SK-N-SH (cell line): Measurements from ENCODE around the gene ROBO1. TPM values are rescaled to one million over a fixed set of nuclear protein-coding genes. Genes with fewer than 3 reads are reported as not detected.

Source experiments
- CTCF ChIA-PET: fragments of 300-600, 350-600 bp; formaldehyde crosslinking; extraction: SDS; loops from one replicate; lab custom pipeline; 2021; lab: Yijun Ruan, JAX
- POLR2A ChIA-PET: fragments of 350-600 bp; sonication (Branson Sonifier 250); formaldehyde crosslinking; extraction: SDS; loops from one replicate; lab custom pipeline; 2020; ENCODE audit warnings: antibody characterized with exemption, inconsistent platforms; lab: Yijun Ruan, JAX
- DNase-seq: peaks from one replicate; pipeline ENCODE4 v3.0.0; 2012
- H2AFZ ChIP-seq: fragments of 200-600 bp; sonication (generic); 2 replicates; pipeline ENCODE4 v1.8.1; 2016; ENCODE audit warnings: antibody characterized with exemption, mild to moderate bottlenecking, low read depth
- H3F3A ChIP-seq: fragments of 200-600 bp; sonication (generic); replicated peaks from 2 replicates; pipeline ENCODE3; 2016; ENCODE audit warnings: antibody characterized with exemption, mild to moderate bottlenecking; ENCODE audit not compliant: insufficient read depth
- H3K27ac ChIP-seq, 2 experiments: fragments of 200-500 bp in 1 of 2; fragments of 200-600 bp in 1 of 2; sonication (Bioruptor generic) in 1 of 2; sonication (generic), shearing (Covaris generic) in 1 of 2; 2 replicates each; pipeline versions ENCODE4 v1.5.1 to v1.6.1; 2014 to 2016; ENCODE audit warnings: low read depth in 2 of 2, inconsistent platforms in 1 of 2, low read length in 1 of 2, mild to moderate bottlenecking in 1 of 2, mixed read lengths in 1 of 2
- H3K27me3 ChIP-seq: fragments of 200-600 bp; sonication (generic), shearing (Covaris generic); 2 replicates; pipeline ENCODE4 v1.6.1; 2016; ENCODE audit warnings: mixed run types; ENCODE audit not compliant: insufficient read depth
- H3K36me3 ChIP-seq, 2 experiments: fragments of 200-500 bp in 1 of 2; fragments of 200-600 bp in 1 of 2; sonication (Bioruptor generic) in 1 of 2; sonication (generic) in 1 of 2; replicated peaks in 1 of 2; 2 replicates each; pipeline versions ENCODE3 to v1.5.1; 2014 to 2016; ENCODE audit warnings: low read length in 1 of 2, mild to moderate bottlenecking in 1 of 2; ENCODE audit not compliant: insufficient read depth in 2 of 2, control insufficient read depth in 1 of 2
- H3K4me1 ChIP-seq, 2 experiments: fragments of 200-500 bp in 1 of 2; fragments of 200-600 bp in 1 of 2; sonication (Bioruptor generic) in 1 of 2; sonication (generic), shearing (Covaris generic) in 1 of 2; 2 replicates each; pipeline versions ENCODE4 v1.5.1 to v1.6.1; 2014 to 2016; ENCODE audit warnings: low read depth in 1 of 2, low read length in 1 of 2, mixed run types in 1 of 2; ENCODE audit not compliant: insufficient read depth in 2 of 2, control insufficient read depth in 1 of 2
- H3K4me2 ChIP-seq: fragments of 200-600 bp; sonication (generic), shearing (Covaris generic); 2 replicates; pipeline ENCODE4 v1.6.1; 2017; ENCODE audit warnings: mixed run types
- H3K4me3 ChIP-seq, 2 experiments: fragments of 200-500 bp in 1 of 2; fragments of 200-600 bp in 1 of 2; sonication (Bioruptor generic) in 1 of 2; sonication (generic), shearing (Covaris generic) in 1 of 2; 2 replicates each; pipeline versions ENCODE4 v1.5.1 to v1.8.1; 2014 to 2016; ENCODE audit warnings: low read depth in 2 of 2, inconsistent platforms in 1 of 2, low read length in 1 of 2, mild to moderate bottlenecking in 1 of 2, mixed read lengths in 1 of 2, moderate library complexity in 1 of 2
- H3K79me2 ChIP-seq: fragments of 200-600 bp; sonication (generic); 2 replicates; pipeline ENCODE4 v1.8.1; 2017; ENCODE audit warnings: mild to moderate bottlenecking; ENCODE audit not compliant: insufficient read depth
- H3K9ac ChIP-seq: fragments of 200-600 bp; sonication (generic); 2 replicates; pipeline ENCODE4 v1.6.1; 2017; ENCODE audit warnings: mixed run types
- H3K9me2 ChIP-seq: fragments of 200-600 bp; sonication (generic); 2 replicates; pipeline ENCODE4 v1.6.1; 2017; ENCODE audit warnings: mixed run types
- H3K9me3 ChIP-seq: fragments of 200-600 bp; sonication (generic); 2 replicates; pipeline ENCODE4 v1.6.1; 2017; ENCODE audit warnings: mixed run types, mild to moderate bottlenecking, moderate library complexity
- H4K20me1 ChIP-seq: fragments of 200-600 bp; sonication (generic); 2 replicates; pipeline ENCODE4 v1.6.1; 2017; ENCODE audit warnings: mild to moderate bottlenecking, mixed run types; ENCODE audit not compliant: insufficient read depth
- FOXM1 ChIP-seq: IDR thresholded peaks from 2 replicates; pipeline ENCODE4 v1.4.0; 2012; ENCODE audit warnings: low read depth, mild to moderate bottlenecking
- JUND ChIP-seq: IDR thresholded peaks from 2 replicates; pipeline ENCODE4 v1.4.0; 2012
- MXI1 ChIP-seq: IDR thresholded peaks from 2 replicates; pipeline ENCODE4 v1.6.1; 2012; ENCODE audit warnings: mild to moderate bottlenecking, low read depth, low read length, improper control_type of control experiment
- NRF1 ChIP-seq: IDR thresholded peaks from 2 replicates; pipeline ENCODE4 v1.6.1; 2012; ENCODE audit warnings: low read depth, mild to moderate bottlenecking, low read length
- WGBS: methylation state at CpG from one replicate; pipeline ENCODE4 v1.1.6; 2017; ENCODE audit warnings: low lambda C conversion rate; 5-methylcytosine and 5-hydroxymethylcytosine counted together
- polyA plus RNA-seq, 3 experiments: library from polyadenylated mRNA; depleted of rRNA; stranded (reverse); fragments of >200 nt; gene quantifications; 2 replicates each; pipeline ENCODE4 v1.2.3, GENCODE V29; 2012
- TF ChIP-seq, protein P1 (sequence below): fragments of 200-600 bp; sonication (generic); IDR thresholded peaks from 2 replicates; pipeline ENCODE4 v1.6.1; 2017; ENCODE audit warnings: antibody characterized with exemption, mild to moderate bottlenecking, moderate library complexity
- TF ChIP-seq, protein P2 (sequence below): IDR thresholded peaks from 2 replicates; pipeline ENCODE4 v1.4.0; 2012; ENCODE audit warnings: low read depth, borderline replicate concordance
- TF ChIP-seq, protein P3 (sequence below): IDR thresholded peaks from 2 replicates; pipeline ENCODE4 v1.4.0; 2012; ENCODE audit warnings: low read depth
- TF ChIP-seq, protein P4 (sequence below): IDR thresholded peaks from 2 replicates; pipeline ENCODE4 v1.6.1; 2012; ENCODE audit warnings: mild to moderate bottlenecking, low read depth, low read length, moderate library complexity

Gene ROBO1
- polyA plus RNA-seq, 1 of the 3 experiments (the other 2 are of a cell fraction): 22.7 TPM

DNA sequence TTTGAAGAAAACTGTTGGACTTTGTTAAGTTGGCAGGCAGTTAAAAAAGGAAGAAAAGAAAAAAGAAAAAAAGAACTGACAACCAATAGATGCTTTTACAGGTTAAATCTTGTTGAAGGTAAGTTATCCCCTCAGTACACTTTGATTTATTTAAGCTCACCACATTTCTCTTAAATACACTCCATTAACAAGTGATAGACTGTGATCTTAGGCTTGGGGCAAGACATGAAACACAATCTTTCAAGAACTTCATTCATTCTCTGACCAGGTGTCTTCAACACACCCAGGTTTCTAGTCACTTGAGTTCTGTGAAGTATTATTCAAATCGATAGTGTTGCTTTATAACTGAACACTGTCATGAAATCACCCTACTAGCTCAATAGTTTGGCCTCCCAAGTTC lies 751.9 kb downstream of the ROBO1 start (continued):
- TF ChIP-seq, protein P1, sequence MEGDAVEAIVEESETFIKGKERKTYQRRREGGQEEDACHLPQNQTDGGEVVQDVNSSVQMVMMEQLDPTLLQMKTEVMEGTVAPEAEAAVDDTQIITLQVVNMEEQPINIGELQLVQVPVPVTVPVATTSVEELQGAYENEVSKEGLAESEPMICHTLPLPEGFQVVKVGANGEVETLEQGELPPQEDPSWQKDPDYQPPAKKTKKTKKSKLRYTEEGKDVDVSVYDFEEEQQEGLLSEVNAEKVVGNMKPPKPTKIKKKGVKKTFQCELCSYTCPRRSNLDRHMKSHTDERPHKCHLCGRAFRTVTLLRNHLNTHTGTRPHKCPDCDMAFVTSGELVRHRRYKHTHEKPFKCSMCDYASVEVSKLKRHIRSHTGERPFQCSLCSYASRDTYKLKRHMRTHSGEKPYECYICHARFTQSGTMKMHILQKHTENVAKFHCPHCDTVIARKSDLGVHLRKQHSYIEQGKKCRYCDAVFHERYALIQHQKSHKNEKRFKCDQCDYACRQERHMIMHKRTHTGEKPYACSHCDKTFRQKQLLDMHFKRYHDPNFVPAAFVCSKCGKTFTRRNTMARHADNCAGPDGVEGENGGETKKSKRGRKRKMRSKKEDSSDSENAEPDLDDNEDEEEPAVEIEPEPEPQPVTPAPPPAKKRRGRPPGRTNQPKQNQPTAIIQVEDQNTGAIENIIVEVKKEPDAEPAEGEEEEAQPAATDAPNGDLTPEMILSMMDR: no peak
- no peak for TF ChIP-seq FOXM1

DNA sequence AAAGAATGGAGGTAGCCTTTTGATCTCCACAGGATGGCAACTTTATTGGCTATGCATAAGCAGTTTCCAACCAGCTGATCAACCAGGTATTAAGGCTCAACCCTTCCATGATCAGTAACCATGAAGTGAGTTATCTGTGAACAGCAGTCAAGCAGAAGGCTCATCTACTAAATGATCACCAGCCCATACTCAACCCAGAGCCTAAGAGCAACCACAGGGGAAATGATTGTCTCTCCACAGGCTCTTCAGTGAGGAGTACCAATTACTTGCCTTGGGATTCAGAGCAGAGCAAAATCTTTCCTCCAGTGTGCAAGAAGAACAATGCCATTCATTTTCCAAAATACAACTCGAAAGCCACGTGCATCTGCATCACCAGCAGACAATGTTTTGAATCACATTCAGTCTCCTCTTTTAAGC lies 754.8 kb downstream of the ROBO1 start:
- no peaks in the 10 kb centered on the region for H3K27me3 ChIP-seq
- ChIA-PET POLR2A (no interaction called here), CTCF (interaction anchor here (0.6 to 1.4 kb wide), 2 partner anchors 8 to 349 kb away, joined by 3 read pairs; no protein-coding TSS in a partner anchor)
- H3K27ac ChIP-seq: no peak overlapping the region
- H3K4me1 ChIP-seq: peaks cover 10 to 31% of the 10 kb centered on the region in 2 experiments; a peak in 3 of 4 replicates
- H2AFZ ChIP-seq: no peak overlapping the region
- no peaks in the 10 kb centered on the region for H3K9me3 ChIP-seq
- no peak for DNase-seq
- H3K79me2 ChIP-seq: peaks cover 91% of the 10 kb centered on the region
- WGBS: 32% methylated on average over 2 of the region's 2 CpGs
- no peaks in the 10 kb centered on the region for H3K9me2 ChIP-seq
- peaks cover 27% of the 10 kb centered on the region for H4K20me1 ChIP-seq
- no peak overlapping the region for H3K9ac ChIP-seq
- TF ChIP-seq, protein P2, sequence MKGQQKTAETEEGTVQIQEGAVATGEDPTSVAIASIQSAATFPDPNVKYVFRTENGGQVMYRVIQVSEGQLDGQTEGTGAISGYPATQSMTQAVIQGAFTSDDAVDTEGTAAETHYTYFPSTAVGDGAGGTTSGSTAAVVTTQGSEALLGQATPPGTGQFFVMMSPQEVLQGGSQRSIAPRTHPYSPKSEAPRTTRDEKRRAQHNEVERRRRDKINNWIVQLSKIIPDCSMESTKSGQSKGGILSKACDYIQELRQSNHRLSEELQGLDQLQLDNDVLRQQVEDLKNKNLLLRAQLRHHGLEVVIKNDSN: no peak
- TF ChIP-seq, protein P3, sequence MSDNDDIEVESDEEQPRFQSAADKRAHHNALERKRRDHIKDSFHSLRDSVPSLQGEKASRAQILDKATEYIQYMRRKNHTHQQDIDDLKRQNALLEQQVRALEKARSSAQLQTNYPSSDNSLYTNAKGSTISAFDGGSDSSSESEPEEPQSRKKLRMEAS: peak; percentile 50; the same call in 1 of the 2 replicates
- TF ChIP-seq, protein P4, sequence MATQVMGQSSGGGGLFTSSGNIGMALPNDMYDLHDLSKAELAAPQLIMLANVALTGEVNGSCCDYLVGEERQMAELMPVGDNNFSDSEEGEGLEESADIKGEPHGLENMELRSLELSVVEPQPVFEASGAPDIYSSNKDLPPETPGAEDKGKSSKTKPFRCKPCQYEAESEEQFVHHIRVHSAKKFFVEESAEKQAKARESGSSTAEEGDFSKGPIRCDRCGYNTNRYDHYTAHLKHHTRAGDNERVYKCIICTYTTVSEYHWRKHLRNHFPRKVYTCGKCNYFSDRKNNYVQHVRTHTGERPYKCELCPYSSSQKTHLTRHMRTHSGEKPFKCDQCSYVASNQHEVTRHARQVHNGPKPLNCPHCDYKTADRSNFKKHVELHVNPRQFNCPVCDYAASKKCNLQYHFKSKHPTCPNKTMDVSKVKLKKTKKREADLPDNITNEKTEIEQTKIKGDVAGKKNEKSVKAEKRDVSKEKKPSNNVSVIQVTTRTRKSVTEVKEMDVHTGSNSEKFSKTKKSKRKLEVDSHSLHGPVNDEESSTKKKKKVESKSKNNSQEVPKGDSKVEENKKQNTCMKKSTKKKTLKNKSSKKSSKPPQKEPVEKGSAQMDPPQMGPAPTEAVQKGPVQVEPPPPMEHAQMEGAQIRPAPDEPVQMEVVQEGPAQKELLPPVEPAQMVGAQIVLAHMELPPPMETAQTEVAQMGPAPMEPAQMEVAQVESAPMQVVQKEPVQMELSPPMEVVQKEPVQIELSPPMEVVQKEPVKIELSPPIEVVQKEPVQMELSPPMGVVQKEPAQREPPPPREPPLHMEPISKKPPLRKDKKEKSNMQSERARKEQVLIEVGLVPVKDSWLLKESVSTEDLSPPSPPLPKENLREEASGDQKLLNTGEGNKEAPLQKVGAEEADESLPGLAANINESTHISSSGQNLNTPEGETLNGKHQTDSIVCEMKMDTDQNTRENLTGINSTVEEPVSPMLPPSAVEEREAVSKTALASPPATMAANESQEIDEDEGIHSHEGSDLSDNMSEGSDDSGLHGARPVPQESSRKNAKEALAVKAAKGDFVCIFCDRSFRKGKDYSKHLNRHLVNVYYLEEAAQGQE: no peak
- TF ChIP-seq JUND (no peak), MXI1 (no peak)
- no peak overlapping the region for H3K4me3 ChIP-seq
- no peaks in the 10 kb centered on the region for H3K36me3 ChIP-seq
- H3F3A ChIP-seq: no peaks in the 10 kb centered on the region
- 0 out of 2 replicates have a peak overlapping the region, but pooled peaks have one; percentile 79 for H3K4me2 ChIP-seq

DNA sequence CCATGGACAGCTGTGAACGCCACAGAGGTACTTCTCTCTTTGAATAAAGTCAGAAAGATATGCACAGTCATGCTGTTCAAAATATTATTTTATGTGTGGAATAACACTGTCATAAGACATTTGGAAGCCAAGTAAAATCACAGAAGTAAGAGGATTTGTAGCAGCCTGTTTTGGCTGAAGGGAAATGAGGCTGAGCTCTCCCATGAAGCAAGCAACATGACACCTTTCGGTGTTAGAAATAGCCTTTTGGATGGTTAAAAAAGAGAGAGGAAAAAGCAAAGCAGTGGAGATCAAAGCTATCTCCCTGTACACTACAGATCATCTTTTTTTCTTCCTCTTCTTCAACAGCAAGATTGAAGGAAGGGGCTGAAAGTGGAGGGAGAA lies 755.3 kb downstream of the ROBO1 start:
- WGBS: 93% methylated on average over 2 of the region's 2 CpGs
- TF ChIP-seq MXI1 (no peak), NRF1 (no peak)
- Histone ChIP-seq H3F3A (no peaks in the 10 kb centered on the region), H3K9ac (no peak overlapping the region), H3K9me3 (no peaks in the 10 kb centered on the region), H3K27ac (no peak overlapping the region), H3K27me3 (no peaks in the 10 kb centered on the region), H3K36me3 (no peaks in the 10 kb centered on the region), H3K9me2 (no peaks in the 10 kb centered on the region), H2AFZ (no peak overlapping the region), H3K4me1 (peaks cover 10 to 31% of the 10 kb centered on the region in 2 experiments; a peak in 3 of 4 replicates), H4K20me1 (peaks cover 27% of the 10 kb centered on the region), H3K4me3 (no peak overlapping the region), H3K79me2 (peaks cover 89% of the 10 kb centered on the region), H3K4me2 (0 out of 2 replicates have a peak overlapping the region, but pooled peaks have one; percentile 79)
- DNase-seq: no peak
- CTCF ChIA-PET: interaction anchor here (0.6 to 1.4 kb wide), 2 partner anchors 8 to 350 kb away, joined by 3 read pairs; no protein-coding TSS in a partner anchor
- POLR2A ChIA-PET: no interaction called here
